SH-SY5Y (cell line): ENCODE results near the gene TMEM266.

Experiments
- GATA2 ChIP-seq: IDR thresholded peaks from 2 replicates; pipeline ENCODE4 v1.6.1; 2011; ENCODE audit warnings: mild to moderate bottlenecking, low read depth, low read length
- GATA3 ChIP-seq: IDR thresholded peaks from 2 replicates; pipeline ENCODE4 v1.6.1; 2011; ENCODE audit warnings: low read depth, mild to moderate bottlenecking, low read length, moderate library complexity

GRCh38 chr15:76158815-76159214 is 99.0 kb downstream of the TMEM266 start:
- TF ChIP-seq GATA2 (no peak), GATA3 (no peak)
